C4-2B (cell line): ENCODE results near the gene P3R3URF.

Experiments used
- ZFX ChIP-seq: fragments of 450-650 bp; IDR thresholded peaks from 2 replicates; pipeline ENCODE4 v1.6.1; 2017
- TF ChIP-seq, protein P1 (sequence below): fragments of 450-650 bp; conservative IDR thresholded peaks from 2 replicates; pipeline ENCODE4 v1.5.1; 2017; ENCODE audit warnings: mild to moderate bottlenecking

DNA sequence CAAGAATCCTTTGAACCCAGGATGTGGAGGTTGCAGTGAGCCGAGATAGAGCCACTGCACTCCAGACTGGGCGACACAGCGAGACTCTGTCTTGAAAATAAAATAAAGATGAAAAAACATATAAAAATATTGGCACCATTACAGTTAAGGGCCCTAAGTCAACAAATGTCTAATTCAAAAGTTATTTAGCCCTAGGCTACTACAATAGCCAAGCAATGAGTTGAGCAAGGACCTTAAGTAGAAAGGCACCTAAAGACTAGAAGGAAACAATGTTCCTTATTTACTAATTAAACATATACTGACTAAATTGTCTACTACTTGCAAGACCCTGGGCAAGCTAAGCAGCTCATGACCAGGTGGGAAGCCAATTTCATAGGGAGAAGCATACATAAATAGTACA is 47.9 kb downstream of the P3R3URF start:
- TF ChIP-seq, protein P1, sequence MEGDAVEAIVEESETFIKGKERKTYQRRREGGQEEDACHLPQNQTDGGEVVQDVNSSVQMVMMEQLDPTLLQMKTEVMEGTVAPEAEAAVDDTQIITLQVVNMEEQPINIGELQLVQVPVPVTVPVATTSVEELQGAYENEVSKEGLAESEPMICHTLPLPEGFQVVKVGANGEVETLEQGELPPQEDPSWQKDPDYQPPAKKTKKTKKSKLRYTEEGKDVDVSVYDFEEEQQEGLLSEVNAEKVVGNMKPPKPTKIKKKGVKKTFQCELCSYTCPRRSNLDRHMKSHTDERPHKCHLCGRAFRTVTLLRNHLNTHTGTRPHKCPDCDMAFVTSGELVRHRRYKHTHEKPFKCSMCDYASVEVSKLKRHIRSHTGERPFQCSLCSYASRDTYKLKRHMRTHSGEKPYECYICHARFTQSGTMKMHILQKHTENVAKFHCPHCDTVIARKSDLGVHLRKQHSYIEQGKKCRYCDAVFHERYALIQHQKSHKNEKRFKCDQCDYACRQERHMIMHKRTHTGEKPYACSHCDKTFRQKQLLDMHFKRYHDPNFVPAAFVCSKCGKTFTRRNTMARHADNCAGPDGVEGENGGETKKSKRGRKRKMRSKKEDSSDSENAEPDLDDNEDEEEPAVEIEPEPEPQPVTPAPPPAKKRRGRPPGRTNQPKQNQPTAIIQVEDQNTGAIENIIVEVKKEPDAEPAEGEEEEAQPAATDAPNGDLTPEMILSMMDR: no peak
- TF ChIP-seq ZFX: no peak
